Kidney epithelial cell (primary cell): ENCODE measurements around the gene C8B. TPM values are rescaled to one million over a fixed set of nuclear protein-coding genes. Genes with fewer than 3 reads are reported as not detected.

Experiments
- DNase-seq: peaks from one replicate; pipeline ENCODE4 v3.0.0-alpha.2; 2010; ENCODE audit warnings: low read depth
- H3K27me3 ChIP-seq: 2 replicates; pipeline ENCODE4 v1.6.0; 2011; ENCODE audit warnings: low read length; ENCODE audit not compliant: control insufficient read depth, insufficient read depth
- H3K36me3 ChIP-seq: 2 replicates; pipeline ENCODE4 v1.5.1; 2011; ENCODE audit warnings: low read length; ENCODE audit not compliant: control insufficient read depth, insufficient read depth
- H3K4me3 ChIP-seq: 2 replicates; pipeline ENCODE4 v1.5.1; 2011; ENCODE audit warnings: low read depth, mild to moderate bottlenecking, control low read depth, low read length
- total RNA-seq: library from RNA; depleted of rRNA; stranded (reverse); fragments of >200 nt; gene quantifications from 2 replicates; pipeline ENCODE4 v1.2.3, GENCODE V29; 2015
- TF ChIP-seq, protein P1 (sequence below): IDR thresholded peaks from 2 replicates; pipeline ENCODE4 v1.5.1; 2011; ENCODE audit warnings: mild to moderate bottlenecking, moderate library complexity, low read length, control low read depth, inconsistent platforms; ENCODE audit not compliant: insufficient read depth, poor library complexity, severe bottlenecking

The C8B gene
- total RNA-seq, 1 donor from 2014 or later = not detected

GRCh38 chr1:56897150-56898004 is 68.4 kb downstream of the C8B start:
- H3K4me3 ChIP-seq = no peak overlapping the region
- no peak for DNase-seq
- H3K36me3 ChIP-seq = no peaks in the 10 kb centered on the region
- no peaks in the 10 kb centered on the region for H3K27me3 ChIP-seq
- TF ChIP-seq, protein P1, sequence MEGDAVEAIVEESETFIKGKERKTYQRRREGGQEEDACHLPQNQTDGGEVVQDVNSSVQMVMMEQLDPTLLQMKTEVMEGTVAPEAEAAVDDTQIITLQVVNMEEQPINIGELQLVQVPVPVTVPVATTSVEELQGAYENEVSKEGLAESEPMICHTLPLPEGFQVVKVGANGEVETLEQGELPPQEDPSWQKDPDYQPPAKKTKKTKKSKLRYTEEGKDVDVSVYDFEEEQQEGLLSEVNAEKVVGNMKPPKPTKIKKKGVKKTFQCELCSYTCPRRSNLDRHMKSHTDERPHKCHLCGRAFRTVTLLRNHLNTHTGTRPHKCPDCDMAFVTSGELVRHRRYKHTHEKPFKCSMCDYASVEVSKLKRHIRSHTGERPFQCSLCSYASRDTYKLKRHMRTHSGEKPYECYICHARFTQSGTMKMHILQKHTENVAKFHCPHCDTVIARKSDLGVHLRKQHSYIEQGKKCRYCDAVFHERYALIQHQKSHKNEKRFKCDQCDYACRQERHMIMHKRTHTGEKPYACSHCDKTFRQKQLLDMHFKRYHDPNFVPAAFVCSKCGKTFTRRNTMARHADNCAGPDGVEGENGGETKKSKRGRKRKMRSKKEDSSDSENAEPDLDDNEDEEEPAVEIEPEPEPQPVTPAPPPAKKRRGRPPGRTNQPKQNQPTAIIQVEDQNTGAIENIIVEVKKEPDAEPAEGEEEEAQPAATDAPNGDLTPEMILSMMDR = no peak

DNA sequence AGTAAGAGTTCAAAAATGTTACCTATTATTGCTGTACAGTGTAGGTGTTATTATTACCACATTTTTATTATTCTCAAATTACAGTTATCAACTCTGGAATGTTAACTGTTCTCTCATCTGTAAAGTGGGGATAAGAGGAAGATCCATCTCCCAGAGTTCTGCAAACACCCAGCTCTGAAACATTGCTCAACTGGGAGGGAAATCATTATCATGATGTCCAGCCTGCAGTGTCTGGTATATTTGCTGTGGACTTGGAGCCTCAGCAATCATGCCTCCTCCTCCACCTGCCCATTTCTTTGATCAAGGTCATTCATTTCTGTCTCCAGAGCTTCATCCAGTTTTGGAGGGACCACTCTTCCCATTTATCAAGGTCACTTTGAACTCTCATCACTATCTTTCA is 71.8 kb downstream of the C8B start:
- TF ChIP-seq, protein P1 = no peak
- Histone ChIP-seq H3K27me3 (no peaks in the 10 kb centered on the region), H3K4me3 (no peak overlapping the region), H3K36me3 (no peaks in the 10 kb centered on the region)
- DNase-seq = no peak

- no peaks in the 10 kb centered on the region for H3K27me3 ChIP-seq
- no peak overlapping the region for H3K4me3 ChIP-seq
- no peaks in the 10 kb centered on the region for H3K36me3 ChIP-seq
- DNase-seq = no peak
- TF ChIP-seq, protein P1 = no peak
These were observed 75.6 kb downstream of the C8B start for GRCh38 chr1:56890229-56890628.

GRCh38 chr1:56881417-56881816 is 84.4 kb downstream of the C8B start:
- H3K27me3 ChIP-seq = no peaks in the 10 kb centered on the region
- H3K4me3 ChIP-seq = no peak overlapping the region
- TF ChIP-seq, protein P1 = no peak
- DNase-seq = no peak
- H3K36me3 ChIP-seq = no peaks in the 10 kb centered on the region

DNA sequence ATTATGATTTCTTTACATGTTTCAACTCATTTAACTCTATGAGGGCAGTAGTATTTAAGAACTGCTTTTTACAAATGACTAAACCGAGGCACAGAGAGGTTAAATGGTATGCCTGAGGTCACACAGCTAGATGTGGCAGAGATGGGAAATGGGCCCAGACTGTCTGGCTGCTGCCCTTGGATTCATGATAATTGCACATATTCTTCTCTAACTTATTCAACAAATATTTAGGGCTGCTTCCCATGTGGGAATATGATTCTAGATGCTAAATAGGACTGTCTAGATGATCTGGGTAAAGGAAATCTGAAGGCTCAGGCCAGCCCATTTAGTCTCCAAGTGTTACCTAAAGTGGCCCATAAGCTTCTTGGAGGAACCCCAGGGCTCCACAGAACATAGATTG is 85.0 kb downstream of the C8B start:
- H3K36me3 ChIP-seq = no peaks in the 10 kb centered on the region

More for the DNA sequence above, 85.0 kb downstream of the C8B start:
- DNase-seq = no peak
- Histone ChIP-seq H3K27me3 (no peaks in the 10 kb centered on the region), H3K4me3 (no peak overlapping the region)
- TF ChIP-seq, protein P1 = no peak

Other genes with a start within 250 kb of the C8B start
- not detected in 2 replicates for gene FYB2, start 146.6 kb downstream of the C8B start, total RNA-seq
- not detected in 2 replicates for gene C8A, start 111.2 kb downstream of the C8B start, total RNA-seq